ENCODE results near the gene HSD17B10. TPM values are rescaled to one million over a fixed set of nuclear protein-coding genes. Genes with fewer than 3 reads are reported as not detected.

The HSD17B10 gene
- total and polyA plus RNA-seq, 4 donors: 32.4 to 233 (median 201) TPM

GRCh38 chrX:53441531-53442321, 7.6 kb upstream of the HSD17B10 start:
- WGBS: 4% methylated on average over 44 of the region's 44 CpGs
- no peaks in the 10 kb centered on the region for H3K9me3 ChIP-seq (ENCODE audit: control insufficient read depth in 4 of 4, low read length in 3 of 4)
- no peak overlapping the region for H3K9ac ChIP-seq (ENCODE audit: low read depth in 1 of 2, low read length in 2 of 2)
- peaks cover 0 to 3% (median 0%) of the 10 kb centered on the region in 4 donors for H3K27me3 ChIP-seq (ENCODE audit: control insufficient read depth in 4 of 4, insufficient read depth in 4 of 4, low read length in 3 of 4)
- peak; percentile 69 for DNase-seq (ENCODE audit: low spot score)
- peaks cover 2 to 20% (median 10%) of the 10 kb centered on the region in 4 donors for H3K4me1 ChIP-seq (ENCODE audit: control insufficient read depth in 4 of 4, insufficient read depth in 4 of 4, low read length in 3 of 4)
- H3K27ac ChIP-seq (ENCODE audit: low read depth in 1 of 2, low read length in 2 of 2): peak overlapping the region; percentile 35 to 50
- TF ChIP-seq REST (IDR thresholded peaks at IDR 0.05): no peak
- no peak for TF ChIP-seq YY1 (IDR thresholded peaks at IDR 0.05)
- TF ChIP-seq TAF1 (conservative IDR thresholded peaks at IDR 0.05): no peak
- no peak for TF ChIP-seq CTCF (IDR thresholded peaks at IDR 0.05; ENCODE audit: low read depth, low read length, missing input control)
- TF ChIP-seq MAX (IDR thresholded peaks at IDR 0.05): no peak
- TF ChIP-seq JUND (IDR thresholded peaks at IDR 0.05): no peak
- TF ChIP-seq FOXA1 (IDR thresholded peaks at IDR 0.05): no peak
- no peak for TF ChIP-seq GABPA (IDR thresholded peaks at IDR 0.05 in 1 of 2, conservative IDR thresholded peaks at IDR 0.05 in 1 of 2)
- TF ChIP-seq ZBTB33 (IDR thresholded peaks at IDR 0.05): peak; percentile 23
- TF ChIP-seq EGR1 (IDR thresholded peaks at IDR 0.05; ENCODE audit: low read depth in 2 of 2): no peak
- no peak for TF ChIP-seq ATF3 (IDR thresholded peaks at IDR 0.05)
- TF ChIP-seq HNF4A (conservative IDR thresholded peaks at IDR 0.05): peak; percentile 57 to 62
- peak; percentile 44 for TF ChIP-seq HNF4G (IDR thresholded peaks at IDR 0.05)
- no peak for TF ChIP-seq NR2F2 (IDR thresholded peaks at IDR 0.05)
- no peak for TF ChIP-seq RAD21 (IDR thresholded peaks at IDR 0.05)
- TF ChIP-seq RXRA (IDR thresholded peaks at IDR 0.05): peak in 1 of 2 donors; percentile 13
- peak; percentile 29 for TF ChIP-seq SP1 (IDR thresholded peaks at IDR 0.05)
- TF ChIP-seq FOXA2 (IDR thresholded peaks at IDR 0.05): no peak
- no peaks in the 10 kb centered on the region for H3K36me3 ChIP-seq (ENCODE audit: control insufficient read depth in 4 of 4, insufficient read depth in 3 of 4, low read depth in 1 of 4, low read length in 3 of 4)
- peak overlapping the region in 2 of 3 donors; percentile 37 to 50 for H3K4me3 ChIP-seq (ENCODE audit: low read depth in 1 of 3, low read length in 3 of 3)
